Measurements from ENCODE around the gene TMEM126A.

GRCh38 chr11:85647078-85647477 is 689 bp upstream of the TMEM126A start:
- TF ChIP-seq, protein P1, sequence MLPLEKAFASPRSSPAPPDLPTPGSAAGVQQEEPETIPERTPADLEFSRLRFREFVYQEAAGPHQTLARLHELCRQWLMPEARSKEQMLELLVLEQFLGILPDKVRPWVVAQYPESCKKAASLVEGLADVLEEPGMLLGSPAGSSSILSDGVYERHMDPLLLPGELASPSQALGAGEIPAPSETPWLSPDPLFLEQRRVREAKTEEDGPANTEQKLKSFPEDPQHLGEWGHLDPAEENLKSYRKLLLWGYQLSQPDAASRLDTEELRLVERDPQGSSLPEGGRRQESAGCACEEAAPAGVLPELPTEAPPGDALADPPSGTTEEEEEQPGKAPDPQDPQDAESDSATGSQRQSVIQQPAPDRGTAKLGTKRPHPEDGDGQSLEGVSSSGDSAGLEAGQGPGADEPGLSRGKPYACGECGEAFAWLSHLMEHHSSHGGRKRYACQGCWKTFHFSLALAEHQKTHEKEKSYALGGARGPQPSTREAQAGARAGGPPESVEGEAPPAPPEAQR (tag by site-specific recombination; IDR thresholded peaks at IDR 0.05) = no peak
- TF ChIP-seq ZSCAN5A (tag by site-specific recombination; IDR thresholded peaks at IDR 0.05) = no peak
- no peak for TF ChIP-seq MEIS1 (CRISPR knock-in tag; IDR thresholded peaks at IDR 0.05; ENCODE audit: borderline replicate concordance)
